Neuronal stem cell (in vitro differentiated cells): ENCODE measurements around the gene USP24.

Source experiments
- DNase-seq: peaks from one replicate; pipeline ENCODE4 v3.0.0-alpha.2; 2013; ENCODE audit warnings: low spot score
- H2AFZ ChIP-seq: one replicate; pipeline ENCODE4 v1.6.1; 2013; ENCODE audit warnings: mild to moderate bottlenecking, low read length, inconsistent platforms
- H2AK5ac ChIP-seq: 2 replicates; pipeline ENCODE4 v1.6.1; 2013; ENCODE audit warnings: low read depth, mild to moderate bottlenecking, inconsistent platforms, low read length, moderate library complexity, mixed read lengths
- H2BK120ac ChIP-seq: 2 replicates; pipeline ENCODE4 v1.6.1; 2013; ENCODE audit warnings: low read depth, mild to moderate bottlenecking, inconsistent platforms, low read length, moderate library complexity, mixed read lengths
- H2BK12ac ChIP-seq: one replicate; pipeline ENCODE4 v1.6.1; 2013; ENCODE audit warnings: low read length, inconsistent platforms
- H2BK15ac ChIP-seq: 2 replicates; pipeline ENCODE4 v1.6.1; 2013; ENCODE audit warnings: mild to moderate bottlenecking, low read length, inconsistent platforms, mixed read lengths
- H2BK5ac ChIP-seq: one replicate; pipeline ENCODE4 v1.6.1; 2013; ENCODE audit warnings: inconsistent platforms, mild to moderate bottlenecking, low read length, moderate library complexity
- H3K14ac ChIP-seq: one replicate; pipeline ENCODE4 v1.6.1; 2013; ENCODE audit warnings: low read length, inconsistent platforms
- H3K18ac ChIP-seq: 2 replicates; pipeline ENCODE4 v1.6.1; 2013; ENCODE audit warnings: low read length, inconsistent platforms
- H3K23ac ChIP-seq: 2 replicates; pipeline ENCODE4 v1.6.1; 2013; ENCODE audit warnings: low read depth, mild to moderate bottlenecking, mixed read lengths, low read length, inconsistent platforms; ENCODE audit not compliant: poor library complexity
- H3K27ac ChIP-seq: replicated peaks from 3 replicates; pipeline ENCODE4 v1.5.1; 2013; ENCODE audit warnings: low read length, inconsistent platforms
- H3K27me3 ChIP-seq, 3 experiments: 2 replicates each; pipeline ENCODE4 v1.6.1; 2013; ENCODE audit warnings: low read length in 3 of 3, mild to moderate bottlenecking in 2 of 3, inconsistent platforms in 1 of 3, low read depth in 1 of 3, mixed read lengths in 1 of 3, moderate library complexity in 1 of 3; ENCODE audit not compliant: control insufficient read depth in 3 of 3, insufficient read depth in 3 of 3
- H3K36me3 ChIP-seq, 2 donors: replicated peaks in 1 of 2; 2 replicates each; pipeline ENCODE4 v1.6.1; 2013; ENCODE audit warnings: low read length in 2 of 2; ENCODE audit not compliant: control insufficient read depth in 2 of 2, insufficient read depth in 2 of 2
- H3K4ac ChIP-seq: 2 replicates; pipeline ENCODE4 v1.6.1; 2013; ENCODE audit warnings: inconsistent platforms, mild to moderate bottlenecking, low read length, moderate library complexity
- H3K4me1 ChIP-seq, 2 donors: 1 replicate in 1 of 2; 2 replicates in 1 of 2; pipeline ENCODE4 v1.6.1; 2013; ENCODE audit warnings: low read length in 2 of 2, low read depth in 1 of 2; ENCODE audit not compliant: control insufficient read depth in 2 of 2, insufficient read depth in 1 of 2
- H3K4me2 ChIP-seq: one replicate; pipeline ENCODE4 v1.6.1; 2013; ENCODE audit warnings: mild to moderate bottlenecking, low read length, inconsistent platforms; ENCODE audit not compliant: insufficient read depth, poor library complexity, severe bottlenecking
- H3K4me3 ChIP-seq, 2 donors: 2 replicates each; pipeline ENCODE4 v1.5.1; 2013; ENCODE audit warnings: low read length in 2 of 2, mild to moderate bottlenecking in 2 of 2, inconsistent platforms in 1 of 2, moderate library complexity in 1 of 2
- H3K79me1 ChIP-seq: one replicate; pipeline ENCODE4 v1.6.1; 2013; ENCODE audit warnings: low read depth, mild to moderate bottlenecking, inconsistent platforms, low read length, moderate library complexity
- H3K9ac ChIP-seq: one replicate; pipeline ENCODE4 v1.6.1; 2013; ENCODE audit warnings: mild to moderate bottlenecking, low read depth, low read length, inconsistent platforms; ENCODE audit not compliant: poor library complexity
- H3K9me3 ChIP-seq, 2 donors: replicated peaks in 1 of 2; 2 replicates each; pipeline versions ENCODE3 to v1.6.1; 2013; ENCODE audit warnings: low read length in 2 of 2, mild to moderate bottlenecking in 2 of 2, inconsistent platforms in 1 of 2, low read depth in 1 of 2, mixed read lengths in 1 of 2, moderate library complexity in 1 of 2; ENCODE audit not compliant: control insufficient read depth in 2 of 2, insufficient read depth in 1 of 2
- H4K8ac ChIP-seq: one replicate; pipeline ENCODE4 v1.6.1; 2013; ENCODE audit warnings: low read depth, mild to moderate bottlenecking, inconsistent platforms, low read length, moderate library complexity
- H4K91ac ChIP-seq: one replicate; pipeline ENCODE4 v1.6.1; 2013; ENCODE audit warnings: low read length, low read depth, mild to moderate bottlenecking, inconsistent platforms; ENCODE audit not compliant: poor library complexity
- WGBS, 2 donors: extraction: QIAGEN DNeasy Blood & Tissue Kit; methylation state at CpG; one replicate each; pipeline ENCODE4 v1.1.7; 2013; ENCODE audit warnings: missing lambda C conversion rate in 2 of 2, mixed read lengths in 1 of 2; ENCODE audit not compliant: insufficient read length in 2 of 2, insufficient replicate concordance in 1 of 2; ENCODE audit errors: extremely low coverage in 2 of 2; 5-methylcytosine and 5-hydroxymethylcytosine counted together

USP24 gene

GRCh38 chr1:55179177-55179835 is 35.9 kb downstream of the USP24 start:
- H3K4me3 ChIP-seq, result no peak overlapping the region
- no CpG with 5 or more reads among the region's 3 CpGs for WGBS, 2 donors
- H2AK5ac ChIP-seq, result no peak overlapping the region
- no peaks in the 10 kb centered on the region for H3K27me3 ChIP-seq
- no peak overlapping the region for H2BK120ac ChIP-seq
- no peak overlapping the region for H3K27ac ChIP-seq
- H3K36me3 ChIP-seq, result peaks cover 0 to 33% of the 10 kb centered on the region in 2 donors
- H3K4me1 ChIP-seq, result peaks cover 0 to 2% of the 10 kb centered on the region in 2 donors
- H3K9me3 ChIP-seq, result peaks cover 0 to 16% of the 10 kb centered on the region in 2 donors
- H4K91ac ChIP-seq, result no peak overlapping the region
- H2BK12ac ChIP-seq, result no peak overlapping the region
- H2AFZ ChIP-seq, result no peak overlapping the region
- no peak overlapping the region for H3K14ac ChIP-seq
- no peak overlapping the region for H2BK5ac ChIP-seq
- no peak for DNase-seq
- H2BK15ac ChIP-seq, result no peak overlapping the region
- H3K4ac ChIP-seq, result no peak overlapping the region
- no peak overlapping the region for H3K9ac ChIP-seq
- no peak overlapping the region for H3K18ac ChIP-seq
- no peak overlapping the region for H4K8ac ChIP-seq
- H3K23ac ChIP-seq, result no peak overlapping the region
- H3K4me2 ChIP-seq, result no peak overlapping the region
- H3K79me1 ChIP-seq, result no peaks in the 10 kb centered on the region

GRCh38 chr1:55172687-55173086 is 42.5 kb downstream of the USP24 start:
- Histone ChIP-seq H2AFZ (no peak overlapping the region), H4K91ac (no peak overlapping the region), H3K4ac (no peak overlapping the region), H2BK12ac (no peak overlapping the region), H3K9me3 (no peaks in the 10 kb centered on the region), H3K4me1 (peaks cover 2 to 6% of the 10 kb centered on the region in 2 donors), H2BK15ac (no peak overlapping the region), H2BK120ac (no peak overlapping the region), H2AK5ac (no peak overlapping the region), H3K9ac (no peak overlapping the region), H3K18ac (no peak overlapping the region), H3K79me1 (no peaks in the 10 kb centered on the region), H3K4me2 (no peak overlapping the region), H2BK5ac (no peak overlapping the region), H3K27ac (no peak overlapping the region), H3K27me3 (no peaks in the 10 kb centered on the region), H3K4me3 (no peak overlapping the region), H3K23ac (no peak overlapping the region), H3K36me3 (peaks cover 4 to 87% of the 10 kb centered on the region in 2 donors), H4K8ac (no peak overlapping the region), H3K14ac (no peak overlapping the region)
- no peak for DNase-seq
- no CpG with 5 or more reads among the region's 3 CpGs for whole genome bisulfite sequencing, 2 donors

- no peak for DNase-seq
- H3K18ac ChIP-seq, result no peak overlapping the region
- no peak overlapping the region for H2BK12ac ChIP-seq
- no peaks in the 10 kb centered on the region for H3K79me1 ChIP-seq
- no peak overlapping the region for H3K27ac ChIP-seq
- no peaks in the 10 kb centered on the region for H3K9me3 ChIP-seq
- H4K91ac ChIP-seq, result no peak overlapping the region
- H3K4me3 ChIP-seq, result no peak overlapping the region
- H3K4me1 ChIP-seq, result peaks cover 2 to 6% of the 10 kb centered on the region in 2 donors
- H2BK15ac ChIP-seq, result no peak overlapping the region
- H3K14ac ChIP-seq, result no peak overlapping the region
- no peak overlapping the region for H2BK120ac ChIP-seq
- no peak overlapping the region for H2AFZ ChIP-seq
- no peak overlapping the region for H4K8ac ChIP-seq
- no peak overlapping the region for H3K4ac ChIP-seq
- H2BK5ac ChIP-seq, result no peak overlapping the region
- H3K9ac ChIP-seq, result no peak overlapping the region
- no peak overlapping the region for H2AK5ac ChIP-seq
- H3K23ac ChIP-seq, result no peak overlapping the region
- WGBS, 2 donors, result no CpG with 5 or more reads among the region's 2 CpGs
- no peak overlapping the region for H3K4me2 ChIP-seq
- H3K27me3 ChIP-seq, result no peaks in the 10 kb centered on the region
- peaks cover 4 to 87% of the 10 kb centered on the region in 2 donors for H3K36me3 ChIP-seq
These were observed 42.9 kb downstream of the USP24 start for GRCh38 chr1:55172272-55172671.

GRCh38 chr1:55171694-55172093 is 43.5 kb downstream of the USP24 start:
- no peaks in the 10 kb centered on the region for H3K27me3 ChIP-seq
- H2AK5ac ChIP-seq, result no peak overlapping the region
- H3K4me1 ChIP-seq, result peaks cover 2 to 6% of the 10 kb centered on the region in 2 donors
- no peak overlapping the region for H2AFZ ChIP-seq
- H3K14ac ChIP-seq, result no peak overlapping the region
- no peaks in the 10 kb centered on the region for H3K9me3 ChIP-seq
- no peak overlapping the region for H3K4ac ChIP-seq
- no peak overlapping the region for H4K8ac ChIP-seq
- H2BK5ac ChIP-seq, result no peak overlapping the region
- no peak overlapping the region for H4K91ac ChIP-seq
- H2BK12ac ChIP-seq, result no peak overlapping the region
- no peak overlapping the region for H3K18ac ChIP-seq
- H3K27ac ChIP-seq, result no peak overlapping the region
- H3K79me1 ChIP-seq, result no peaks in the 10 kb centered on the region
- peaks cover 6 to 87% of the 10 kb centered on the region in 2 donors for H3K36me3 ChIP-seq
- H2BK15ac ChIP-seq, result no peak overlapping the region
- no peak overlapping the region for H3K4me2 ChIP-seq
- DNase-seq, result no peak
- no peak overlapping the region for H3K23ac ChIP-seq
- H2BK120ac ChIP-seq, result no peak overlapping the region
- no CpG with 5 or more reads among the region's 3 CpGs for WGBS, 2 donors
- H3K9ac ChIP-seq, result no peak overlapping the region
- H3K4me3 ChIP-seq, result peak overlapping the region in 1 of 2 donors; percentile 4
